Right ventricle myocardium inferior (tissue), 1 donor: ENCODE measurements around the gene RGS12. TPM values are rescaled to one million over a fixed set of nuclear protein-coding genes. Genes with fewer than 3 reads are reported as not detected.

ENCODE experiments used
- ATAC-seq: fragments of 200-7000 bp; cut with Tn5 transposase; one replicate; pipeline ENCODE4 v1.9.1; 2020; ENCODE audit warnings: mild to moderate bottlenecking, moderate library complexity
- DNase-seq: peaks from one replicate; pipeline ENCODE4 v3.0.0; 2021; ENCODE audit errors: missing footprints
- intact Hi-C: fragments of 100-400 bp; cut with DNase I; formaldehyde crosslinking; loops from one replicate; pipeline ENCODE4 v1.11.0; 2022
- total RNA-seq: library from RNA; stranded (reverse); fragmentation: NEBNext Ultra II Directional; extraction: Animal tissue kit (Norgen Biotek cat#: 25700); gene quantifications from one replicate; pipeline ENCODE4 v1.2.1, GENCODE V29; 2021
- donor health status: DM: no; HTN: yes; CAD: no; lungs with severe emphysema.

The RGS12 gene
- total RNA-seq, 1 donor from 2014 or later = 21.0 TPM

GRCh38 chr4:3317656-3318211 is 24.9 kb downstream of the RGS12 start:
- intact Hi-C loops = no loop called here
- ATAC-seq = no peak
- no peak for DNase-seq

- DNase-seq (no peak), ATAC-seq (no peak)
- intact Hi-C loops = no loop called here
Measured at GRCh38 chr4:3318561-3319021, 25.8 kb downstream of the RGS12 start.

DNA sequence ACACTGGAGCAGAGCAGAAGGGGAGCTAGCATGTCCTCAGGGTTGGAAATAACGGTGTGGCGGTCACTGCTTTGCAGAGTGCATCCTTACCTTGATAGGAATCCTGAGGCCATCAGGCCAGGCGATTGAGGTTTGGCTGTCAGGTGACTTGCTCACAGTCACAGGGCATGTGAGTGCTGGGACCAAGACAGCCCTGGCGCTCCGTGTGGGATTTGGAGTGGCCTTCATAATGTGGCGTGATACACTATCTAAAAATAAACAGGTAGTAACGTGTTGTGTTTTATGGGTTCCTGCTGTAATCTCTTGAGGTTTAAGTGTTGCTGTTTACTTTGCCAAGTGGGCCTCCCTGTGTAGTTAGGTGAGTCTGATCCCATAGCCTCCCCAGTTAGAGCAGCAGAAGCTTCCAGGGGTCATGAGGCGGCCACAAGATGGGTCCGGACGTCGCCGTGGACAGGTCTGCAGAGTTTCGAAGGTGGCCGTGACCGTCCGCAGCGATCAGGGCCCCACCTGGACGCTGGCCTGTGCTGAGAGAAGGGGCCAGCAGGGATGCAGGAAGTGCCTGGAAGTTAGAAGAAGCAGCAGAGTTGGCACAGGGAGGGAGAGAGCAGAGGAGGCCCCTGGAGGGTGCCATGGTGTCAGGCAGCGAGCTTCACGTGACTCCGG is 27.7 kb downstream of the RGS12 start:
- intact Hi-C loops = no loop called here
- ATAC-seq (peak; percentile 69), DNase-seq (no peak)

DNA sequence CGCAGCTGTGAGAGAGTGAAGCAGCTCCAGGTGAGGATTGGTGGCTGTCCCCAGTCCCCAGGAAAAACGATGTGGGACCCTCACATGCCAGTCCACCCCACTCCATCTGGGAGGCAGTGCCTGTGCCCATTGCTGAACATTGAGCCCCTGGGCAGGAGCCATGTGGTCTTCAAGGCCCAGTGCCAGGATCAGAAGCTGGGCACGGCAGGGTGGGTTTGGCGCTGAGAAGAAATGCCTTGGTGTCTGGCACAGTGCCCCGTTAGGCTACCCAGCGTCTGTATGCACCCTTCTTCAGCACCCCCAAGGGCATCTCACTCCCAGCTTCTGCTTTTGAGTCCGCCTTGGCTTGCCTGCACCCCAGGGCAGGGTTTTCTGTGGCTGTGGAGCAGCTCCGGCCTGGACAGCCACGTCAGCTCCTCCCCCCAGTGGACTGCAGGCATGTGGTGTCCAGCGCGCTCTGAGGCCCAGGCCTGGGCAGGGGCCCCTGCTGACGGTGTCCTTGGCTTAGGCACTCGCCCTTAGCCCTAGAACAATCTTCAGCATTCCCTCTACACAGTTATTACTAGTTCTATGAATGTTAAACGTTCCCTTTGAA is 28.6 kb downstream of the RGS12 start:
- peak; percentile 86 for ATAC-seq
- intact Hi-C loops = no loop called here

DNA sequence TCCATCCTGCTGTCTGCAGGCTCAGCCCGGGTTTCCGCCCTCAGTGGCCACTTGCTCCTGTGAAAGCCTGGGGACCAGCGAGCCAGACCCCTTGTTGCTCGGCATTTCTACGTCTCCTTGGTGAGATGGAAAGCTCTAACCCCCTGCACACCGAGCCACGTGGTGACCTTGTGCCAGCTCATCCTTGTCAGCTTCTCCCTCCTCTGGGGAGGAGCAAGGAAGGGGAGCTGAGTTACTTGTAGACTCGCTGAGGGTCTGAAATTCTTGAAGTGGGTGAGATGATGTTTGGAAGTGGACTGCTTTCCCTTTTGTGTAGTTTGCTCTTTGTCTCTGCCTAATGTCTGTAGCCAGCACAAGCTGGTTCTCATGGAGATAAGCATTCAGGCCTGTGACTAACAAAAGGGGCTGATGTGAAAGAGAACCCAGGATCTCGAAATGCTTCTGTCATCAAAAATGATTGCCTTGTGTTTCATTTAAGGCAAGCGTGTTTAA is 29.3 kb downstream of the RGS12 start:
- no peak for ATAC-seq
- intact Hi-C loops = no loop called here
- no peak for DNase-seq

More for the DNA sequence above, 28.6 kb downstream of the RGS12 start:
- peak; percentile 84 for DNase-seq

- intact Hi-C loops = no loop called here
- no peak for DNase-seq
- ATAC-seq = no peak
Measured at GRCh38 chr4:3323071-3323481, 30.3 kb downstream of the RGS12 start.

DNA sequence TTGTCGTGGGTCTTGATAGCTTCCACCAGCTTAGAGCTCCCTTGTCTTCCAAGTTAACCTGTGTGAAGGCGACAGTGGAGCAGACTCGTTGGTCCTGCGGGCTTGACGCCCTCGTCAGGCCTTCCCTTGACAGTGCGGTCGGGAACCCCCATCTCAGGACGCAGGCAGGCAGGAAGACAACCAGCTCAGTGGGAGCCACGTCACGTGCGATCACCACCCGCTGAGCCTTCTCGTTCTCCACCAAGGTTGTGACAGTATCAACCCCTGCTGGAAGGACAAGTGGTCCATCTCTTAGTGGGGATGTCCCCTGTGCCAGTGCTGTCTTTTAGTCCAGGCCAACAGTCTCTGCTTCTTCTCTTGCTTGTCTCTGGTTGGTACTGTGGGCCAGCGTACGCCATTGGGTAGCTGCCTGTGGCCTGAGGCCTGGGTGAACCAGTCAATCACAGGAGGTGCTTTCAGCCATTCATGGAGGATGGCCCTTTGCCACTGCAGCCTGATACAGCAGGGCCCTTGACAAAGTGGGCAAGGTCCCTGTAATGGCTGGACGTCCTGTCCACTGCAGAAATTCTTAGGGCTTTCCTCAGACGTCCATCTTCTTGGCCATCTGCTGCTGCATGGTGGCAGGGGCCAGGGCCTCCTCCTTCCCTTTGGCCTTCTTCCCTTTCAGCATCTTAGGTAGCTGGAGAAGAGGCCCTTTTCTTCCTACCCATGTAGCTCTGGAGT is 31.4 kb downstream of the RGS12 start:
- ATAC-seq (no peak), DNase-seq (no peak)
- intact Hi-C loops = no loop called here

DNA sequence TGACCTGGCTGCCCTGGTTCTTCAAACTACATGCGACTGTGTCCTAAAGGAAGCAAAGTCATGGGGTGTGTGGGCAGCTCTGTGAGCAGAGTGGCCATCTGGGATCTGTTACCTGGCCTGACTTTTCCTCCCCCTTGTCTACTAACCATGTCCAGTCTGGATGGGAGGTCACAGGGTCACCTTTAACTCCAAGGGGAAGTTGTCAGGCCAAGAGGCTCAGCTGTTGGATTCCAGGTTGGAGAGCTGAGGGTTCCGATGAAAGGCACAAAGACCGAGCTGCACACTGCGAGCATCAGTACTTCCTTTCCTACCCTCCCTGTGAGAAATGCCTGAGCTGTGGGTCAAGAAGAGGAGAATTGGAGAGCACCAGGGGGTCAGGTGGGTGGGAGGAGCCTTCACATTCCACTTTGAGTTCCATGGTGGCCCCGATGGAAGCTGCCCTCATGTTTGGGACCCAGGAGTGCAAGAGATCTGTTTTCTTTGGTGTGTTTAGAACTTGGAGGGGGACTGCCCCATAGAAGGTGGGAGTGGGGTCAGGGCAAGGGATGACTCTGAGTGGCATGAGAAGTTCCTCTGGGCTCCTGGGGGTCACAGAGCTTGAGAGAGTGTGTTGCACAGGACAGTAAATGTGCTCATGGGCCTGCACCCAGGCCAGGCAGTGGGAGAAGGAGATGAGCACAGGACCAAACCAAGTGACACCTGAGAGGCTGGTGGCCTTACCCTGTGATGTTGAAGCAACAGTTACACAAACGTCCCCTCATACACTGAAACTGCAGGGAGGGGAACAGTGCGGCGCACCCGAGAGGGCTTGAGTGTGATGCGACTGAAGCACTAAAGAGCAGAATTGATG is 36.2 kb downstream of the RGS12 start:
- ATAC-seq = no peak

DNA sequence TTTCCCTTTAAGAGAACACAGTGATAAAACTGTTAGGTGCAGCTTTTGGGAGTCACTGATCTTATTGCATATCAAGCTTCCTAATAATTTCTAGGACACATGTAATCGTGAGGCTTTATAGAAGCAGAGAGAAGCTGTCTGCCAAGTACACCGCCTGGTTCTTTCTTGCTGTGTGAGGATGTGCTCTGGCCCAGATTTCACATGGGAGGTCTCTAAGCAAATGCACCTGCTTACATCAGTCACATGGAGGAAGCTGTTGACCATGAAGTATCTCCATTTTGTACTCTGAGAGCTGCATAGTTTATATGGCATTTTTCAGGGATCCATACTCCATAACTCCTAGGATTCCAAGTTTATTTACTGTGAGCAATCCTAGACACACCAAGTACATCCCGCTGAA is 37.1 kb downstream of the RGS12 start:
- intact Hi-C loops = loop anchor here (5.0 kb wide), 1 partner anchor 38 kb away; the partner anchor contains the start of gene RGS12
- ATAC-seq (no peak), DNase-seq (no peak)

More for the DNA sequence above, 36.2 kb downstream of the RGS12 start:
- intact Hi-C loops = no loop called here
- no peak for DNase-seq

GRCh38 chr4:3330707-3331106 is 37.9 kb downstream of the RGS12 start:
- DNase-seq (no peak), ATAC-seq (no peak)
- intact Hi-C loops = loop anchor here (5.0 kb wide), 1 partner anchor 38 kb away; the partner anchor contains the start of gene RGS12

DNA sequence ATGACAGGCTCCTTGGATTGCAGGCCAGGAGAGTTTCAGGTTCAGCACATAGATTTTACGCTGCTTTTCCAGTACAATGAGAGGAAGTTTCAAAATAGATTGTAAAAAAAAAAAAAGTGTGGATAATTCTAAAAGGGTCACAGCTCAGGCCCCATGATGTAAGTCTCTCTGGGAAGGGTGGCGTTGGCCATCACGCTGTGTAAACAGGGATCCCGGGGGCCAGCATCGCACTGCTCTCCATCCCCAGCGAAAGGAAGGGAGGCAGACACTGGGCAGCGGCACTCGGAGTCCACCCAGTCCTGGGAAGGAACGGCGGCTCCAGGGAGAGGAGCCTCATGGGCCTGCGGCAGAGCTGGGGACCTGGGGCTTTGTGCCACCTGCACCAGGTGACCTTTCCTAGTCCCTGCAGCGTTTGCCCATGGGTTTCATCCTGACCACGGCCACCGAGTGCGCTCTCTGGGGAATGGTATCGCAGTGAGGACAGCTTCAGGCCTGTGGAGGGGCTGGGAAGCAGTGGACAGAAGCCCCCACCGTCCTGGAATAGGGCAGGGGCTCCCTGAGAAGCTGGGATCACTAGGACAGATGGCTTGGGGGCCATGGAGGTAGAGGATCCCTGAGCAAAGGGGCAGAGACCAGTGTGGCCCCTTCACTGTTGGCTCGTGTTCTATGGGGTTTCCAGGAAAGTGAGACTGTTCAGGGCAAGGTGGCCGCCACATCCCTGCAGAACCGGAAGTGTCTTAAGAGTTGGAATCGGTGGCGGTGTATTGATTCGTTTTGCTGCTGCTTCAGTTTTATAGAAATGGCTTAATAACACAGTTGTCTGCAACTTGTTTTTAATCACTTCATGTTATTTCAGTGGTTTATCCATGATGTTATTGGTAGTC is 38.9 kb downstream of the RGS12 start:
- DNase-seq (no peak), ATAC-seq (no peak)
- intact Hi-C loops = loop anchor here (5.0 kb wide), 1 partner anchor 39 kb away; the partner anchor contains the start of gene RGS12

GRCh38 chr4:3332498-3332897 is 39.7 kb downstream of the RGS12 start:
- no peak for DNase-seq
- ATAC-seq = no peak
- intact Hi-C loops = loop anchor here (5.0 kb wide), 1 partner anchor 40 kb away; the partner anchor contains the start of gene RGS12

DNA sequence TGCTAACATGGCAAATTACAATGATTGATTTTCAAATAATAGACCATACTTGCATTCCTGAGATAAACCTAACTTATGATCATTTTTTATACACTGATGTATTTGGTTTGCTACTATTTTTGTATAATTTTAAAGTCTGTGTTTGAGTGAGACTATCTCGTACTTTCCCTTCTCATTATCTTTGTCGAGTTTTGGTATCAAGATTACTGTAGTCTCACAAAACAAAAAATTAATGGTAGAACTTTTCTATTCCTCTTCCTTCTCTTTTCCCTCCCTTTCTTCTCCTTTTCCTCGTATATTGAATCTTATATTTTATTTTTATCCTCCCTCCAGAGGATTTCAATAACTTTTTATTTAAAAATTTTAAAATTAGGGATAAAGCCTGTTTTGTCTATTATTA is 41.5 kb downstream of the RGS12 start:
- ATAC-seq (no peak), DNase-seq (no peak)
- intact Hi-C loops = loop anchor here (5.0 kb wide), 1 partner anchor 42 kb away; the partner anchor contains the start of gene RGS12

- intact Hi-C loops = no loop called here
- no peak for DNase-seq
- no peak for ATAC-seq
Measured at GRCh38 chr4:3335385-3335784, 42.6 kb downstream of the RGS12 start.

DNA sequence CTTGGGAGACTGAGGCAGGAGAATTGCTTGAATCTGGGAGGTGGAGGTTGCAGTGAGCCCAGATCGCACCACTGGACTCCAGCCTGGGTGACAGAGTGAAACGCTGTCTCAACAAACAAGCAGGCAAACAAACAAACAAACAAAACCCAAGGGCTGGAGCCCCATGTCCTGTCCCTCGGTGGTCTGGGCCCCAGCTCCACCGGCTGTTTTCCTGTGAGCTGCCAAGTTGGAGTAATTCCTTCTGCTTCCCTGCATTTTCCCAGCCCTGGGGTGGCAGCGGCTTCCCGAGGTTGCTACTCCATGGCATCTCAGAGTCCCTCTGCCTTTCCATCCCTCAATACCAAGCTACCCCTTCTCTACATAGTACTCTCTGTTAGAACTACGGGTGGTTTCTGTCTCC is 43.2 kb downstream of the RGS12 start:
- DNase-seq (no peak), ATAC-seq (no peak)
- intact Hi-C loops = no loop called here

DNA sequence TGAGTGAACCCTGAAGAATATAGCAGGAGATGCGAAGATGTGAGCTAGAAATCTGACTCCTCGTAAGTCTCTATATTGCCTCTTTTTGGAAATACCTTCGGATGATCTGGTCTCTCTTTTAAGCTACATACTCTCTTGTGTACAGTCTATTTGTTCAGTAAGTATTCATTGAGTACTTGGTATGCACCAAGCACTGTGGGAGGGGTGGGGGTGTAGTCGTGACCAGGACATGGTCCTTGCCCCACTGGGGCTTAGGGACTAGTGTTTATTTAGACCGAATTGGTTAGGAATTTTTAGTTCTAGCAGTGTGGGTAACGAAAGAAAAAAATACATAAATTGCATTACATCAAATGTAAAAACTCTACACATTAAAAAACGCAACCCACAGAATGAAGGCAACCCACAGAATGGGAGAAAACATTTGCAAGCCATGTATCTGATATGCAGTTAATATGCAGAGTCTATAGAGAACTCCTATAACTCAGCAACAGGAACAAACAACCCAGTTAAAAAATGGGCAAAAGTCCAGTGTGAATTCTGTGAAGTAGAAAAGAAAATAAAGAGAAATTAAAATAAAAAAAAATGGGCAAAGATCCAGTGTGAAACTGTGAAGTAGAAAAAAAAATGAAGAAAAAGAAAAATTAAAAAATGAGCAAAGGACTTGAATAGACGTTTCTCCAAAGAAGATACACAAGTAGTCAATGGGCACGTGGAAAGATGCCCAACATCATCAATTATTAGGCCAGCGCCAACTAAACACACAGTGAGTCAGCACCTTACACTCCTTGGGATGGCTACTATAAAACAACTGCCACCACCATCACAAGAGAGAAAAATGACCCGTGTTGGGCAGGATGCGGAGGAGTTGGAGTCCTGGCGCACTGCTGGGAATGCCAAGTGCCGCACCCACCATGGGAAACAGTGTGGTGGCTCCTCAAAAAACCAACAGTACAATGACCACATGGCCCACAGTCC is 43.8 kb downstream of the RGS12 start:
- no peak for ATAC-seq
- intact Hi-C loops = no loop called here
- no peak for DNase-seq
